Activated naive CD4-positive, alpha-beta T cell treated with anti-CD3 and anti-CD28 coated beads, Interleukin-2, amount 50 U/mL, for 24 hours (primary cell): ENCODE data around the gene MYO1A.
"Not testable (repeated sequence)": the region's sequence is repeated elsewhere in the genome, so short reads cannot be mapped to it uniquely, and the experiment has no call there.

Experiments used
- H3K27ac Mint-ChIP-seq: one replicate; pipeline ENCODE4 v1.8.0; 2021; ENCODE audit warnings: mild to moderate bottlenecking, mixed read lengths
- H3K27me3 Mint-ChIP-seq: one replicate; pipeline ENCODE4 v1.8.0; 2021; ENCODE audit warnings: mixed read lengths
- H3K36me3 Mint-ChIP-seq: one replicate; pipeline ENCODE4 v1.8.0; 2021; ENCODE audit warnings: mixed read lengths
- H3K4me1 Mint-ChIP-seq: one replicate; pipeline ENCODE4 v1.8.0; 2021; ENCODE audit warnings: mixed read lengths
- H3K4me3 Mint-ChIP-seq: one replicate; pipeline ENCODE4 v1.8.0; 2021; ENCODE audit warnings: mild to moderate bottlenecking, mixed read lengths
- H3K9me3 Mint-ChIP-seq: one replicate; pipeline ENCODE4 v1.8.0; 2021; ENCODE audit warnings: mixed read lengths

MYO1A gene

GRCh38 chr12:57018353-57018752 is 31.6 kb downstream of the MYO1A start:
- not testable (repeated sequence) for H3K4me3 Mint-ChIP-seq, H3K27ac Mint-ChIP-seq

GRCh38 chr12:57016348-57016747 is 33.6 kb downstream of the MYO1A start, which contains the start of gene TAC3:
Gene TAC3, minus strand, starts transcription at chr12:57016529. Its CDS starts 732 bp downstream, at chr12:57015797.
- H3K27me3 Mint-ChIP-seq, result no peaks in the 10 kb centered on the region
- H3K27ac Mint-ChIP-seq, result peak within 1 kb of the TSS; percentile 73
- no peaks in the 10 kb centered on the region for H3K36me3 Mint-ChIP-seq
- no peak within 1 kb of the TSS for H3K4me3 Mint-ChIP-seq
- peaks cover 60% of the 10 kb centered on the region for H3K4me1 Mint-ChIP-seq
- H3K9me3 Mint-ChIP-seq, result no peaks in the 10 kb centered on the region

More at GRCh38 chr12:57018353-57018752, 31.6 kb downstream of the MYO1A start:
- peaks cover 51% of the 10 kb centered on the region for H3K4me1 Mint-ChIP-seq
- not testable (repeated sequence) for H3K9me3 Mint-ChIP-seq, H3K36me3 Mint-ChIP-seq, H3K27me3 Mint-ChIP-seq

- Mint-ChIP-seq H3K27ac (peak overlapping the region; percentile 18), H3K4me3 (no peak overlapping the region)
These were observed 37.1 kb downstream of the MYO1A start for GRCh38 chr12:57012600-57013465.

DNA sequence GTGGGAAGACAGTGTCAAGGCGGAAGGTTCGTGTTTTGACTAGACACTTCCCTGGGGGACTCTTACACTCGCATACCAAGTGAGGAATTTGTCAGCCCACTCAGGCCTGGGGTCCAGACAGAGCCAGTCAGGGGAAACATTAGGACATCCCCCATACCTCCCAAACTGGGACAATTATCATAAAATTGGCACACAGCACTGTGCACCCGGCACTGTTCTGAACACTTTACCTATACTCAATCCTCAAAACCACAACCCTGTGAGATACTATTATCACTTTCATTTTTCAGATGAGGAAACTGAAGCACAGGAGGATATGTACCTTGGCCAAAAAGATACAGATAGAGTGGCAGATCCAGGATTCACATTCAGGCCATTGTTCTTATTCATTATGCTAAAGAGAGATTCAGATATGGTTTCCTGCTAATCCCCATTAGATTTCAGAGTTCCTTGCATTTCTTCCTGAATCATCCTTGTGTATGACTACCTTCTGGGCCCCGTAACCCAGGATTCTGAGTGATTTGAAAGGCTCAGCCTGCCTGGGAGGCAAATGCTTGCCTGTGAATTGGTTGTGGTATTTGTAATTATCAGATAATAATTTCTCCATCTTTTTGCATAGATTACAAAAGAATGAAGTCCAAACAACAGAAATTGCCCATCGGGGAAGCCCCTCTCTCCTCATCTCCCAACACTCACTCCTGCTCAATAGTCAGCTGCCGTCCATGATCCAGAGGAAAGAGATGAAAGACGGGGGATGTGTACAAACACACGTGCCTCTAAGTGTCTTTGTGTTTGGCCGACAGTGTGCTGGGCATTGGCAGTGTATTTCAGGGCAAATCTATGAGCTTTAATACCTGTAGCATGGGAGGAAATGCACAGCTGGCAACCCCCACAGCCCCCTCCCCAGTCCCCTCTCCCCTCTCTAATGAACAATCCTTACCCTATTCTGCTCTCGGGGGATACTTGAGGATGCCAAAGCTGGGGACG is 38.2 kb downstream of the MYO1A start:
- H3K4me1 Mint-ChIP-seq, result peaks cover 73% of the 10 kb centered on the region
- peak overlapping the region; percentile 53 for H3K4me3 Mint-ChIP-seq
- peak overlapping the region; percentile 84 for H3K27ac Mint-ChIP-seq
- no peaks in the 10 kb centered on the region for H3K36me3 Mint-ChIP-seq
- no peaks in the 10 kb centered on the region for H3K27me3 Mint-ChIP-seq
- no peaks in the 10 kb centered on the region for H3K9me3 Mint-ChIP-seq

More at GRCh38 chr12:57012600-57013465, 37.1 kb downstream of the MYO1A start:
- Mint-ChIP-seq H3K27me3 (no peaks in the 10 kb centered on the region), H3K9me3 (no peaks in the 10 kb centered on the region), H3K4me1 (peaks cover 62% of the 10 kb centered on the region), H3K36me3 (no peaks in the 10 kb centered on the region)

- Mint-ChIP-seq H3K36me3 (no peaks in the 10 kb centered on the region), H3K9me3 (no peaks in the 10 kb centered on the region), H3K4me1 (peaks cover 77% of the 10 kb centered on the region), H3K27me3 (no peaks in the 10 kb centered on the region), H3K4me3 (peak overlapping the region; percentile 53), H3K27ac (no peak overlapping the region)
These were observed 39.2 kb downstream of the MYO1A start for GRCh38 chr12:57010627-57011247.

- H3K36me3 Mint-ChIP-seq, result no peaks in the 10 kb centered on the region
- H3K27me3 Mint-ChIP-seq, result no peaks in the 10 kb centered on the region
- H3K27ac Mint-ChIP-seq, result peak overlapping the region; percentile 87
- peaks cover 81% of the 10 kb centered on the region for H3K4me1 Mint-ChIP-seq
- H3K4me3 Mint-ChIP-seq, result peak overlapping the region; percentile 5
- no peaks in the 10 kb centered on the region for H3K9me3 Mint-ChIP-seq
These were observed 39.8 kb downstream of the MYO1A start for GRCh38 chr12:57009949-57010626.

DNA sequence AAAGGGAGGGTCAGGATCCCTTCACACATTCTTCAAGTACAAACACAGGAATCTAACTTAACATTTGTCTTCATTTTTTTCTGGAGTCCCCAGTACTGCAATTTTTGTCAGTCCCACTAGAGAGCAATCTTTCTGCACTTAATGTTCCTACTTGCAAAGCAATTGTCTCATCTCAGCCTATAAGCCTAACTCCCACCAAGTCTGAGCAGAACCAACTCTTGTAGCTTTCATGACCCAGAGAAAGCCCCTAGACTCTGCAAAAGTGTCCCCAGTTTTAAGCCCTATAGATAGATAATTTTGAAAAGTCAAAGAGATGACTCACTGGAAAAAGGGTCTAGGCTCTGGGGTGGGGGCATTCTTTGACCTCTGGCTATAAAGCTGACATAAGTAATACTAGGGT is 41.8 kb downstream of the MYO1A start:
- Mint-ChIP-seq H3K27ac (peak overlapping the region; percentile 25), H3K36me3 (peaks cover 9% of the 10 kb centered on the region), H3K27me3 (no peaks in the 10 kb centered on the region), H3K4me1 (peaks cover 82% of the 10 kb centered on the region), H3K4me3 (peak overlapping the region; percentile 2), H3K9me3 (no peaks in the 10 kb centered on the region)

DNA sequence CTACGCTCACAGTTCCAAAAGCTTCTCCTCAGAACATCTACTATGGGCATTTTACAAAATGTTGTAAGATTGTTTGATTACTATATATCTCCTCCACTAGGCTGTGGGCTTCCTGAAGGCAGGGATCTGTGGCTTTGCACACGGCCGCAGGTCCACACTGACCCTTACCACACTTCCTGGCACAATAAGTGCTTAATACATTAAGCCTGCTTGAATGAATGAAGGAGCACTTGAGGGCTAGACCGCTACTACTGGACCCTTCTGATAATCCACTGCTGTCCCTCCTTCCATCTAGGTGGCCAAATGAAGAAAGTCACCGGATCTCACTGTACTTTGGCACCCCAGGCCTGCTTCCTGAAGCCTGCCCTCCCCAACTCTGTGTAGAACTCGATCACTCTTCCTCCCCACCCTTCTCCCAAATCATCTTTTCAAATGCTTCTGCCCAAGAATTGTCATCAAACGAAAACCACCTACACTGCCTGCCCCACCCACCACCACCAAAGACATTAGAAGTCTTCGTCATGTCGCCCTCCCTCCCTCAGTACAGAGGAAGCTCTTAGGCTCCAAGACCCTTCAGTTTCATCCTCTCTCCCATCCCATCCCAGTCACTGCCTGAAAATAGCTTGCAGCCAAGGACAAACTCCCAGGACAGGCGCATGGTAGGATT is 43.0 kb downstream of the MYO1A start:
- Mint-ChIP-seq H3K27me3 (no peaks in the 10 kb centered on the region), H3K4me1 (peaks cover 76% of the 10 kb centered on the region), H3K27ac (peak overlapping the region; percentile 99), H3K36me3 (peaks cover 12% of the 10 kb centered on the region), H3K9me3 (no peaks in the 10 kb centered on the region), H3K4me3 (peak overlapping the region; percentile 91)

DNA sequence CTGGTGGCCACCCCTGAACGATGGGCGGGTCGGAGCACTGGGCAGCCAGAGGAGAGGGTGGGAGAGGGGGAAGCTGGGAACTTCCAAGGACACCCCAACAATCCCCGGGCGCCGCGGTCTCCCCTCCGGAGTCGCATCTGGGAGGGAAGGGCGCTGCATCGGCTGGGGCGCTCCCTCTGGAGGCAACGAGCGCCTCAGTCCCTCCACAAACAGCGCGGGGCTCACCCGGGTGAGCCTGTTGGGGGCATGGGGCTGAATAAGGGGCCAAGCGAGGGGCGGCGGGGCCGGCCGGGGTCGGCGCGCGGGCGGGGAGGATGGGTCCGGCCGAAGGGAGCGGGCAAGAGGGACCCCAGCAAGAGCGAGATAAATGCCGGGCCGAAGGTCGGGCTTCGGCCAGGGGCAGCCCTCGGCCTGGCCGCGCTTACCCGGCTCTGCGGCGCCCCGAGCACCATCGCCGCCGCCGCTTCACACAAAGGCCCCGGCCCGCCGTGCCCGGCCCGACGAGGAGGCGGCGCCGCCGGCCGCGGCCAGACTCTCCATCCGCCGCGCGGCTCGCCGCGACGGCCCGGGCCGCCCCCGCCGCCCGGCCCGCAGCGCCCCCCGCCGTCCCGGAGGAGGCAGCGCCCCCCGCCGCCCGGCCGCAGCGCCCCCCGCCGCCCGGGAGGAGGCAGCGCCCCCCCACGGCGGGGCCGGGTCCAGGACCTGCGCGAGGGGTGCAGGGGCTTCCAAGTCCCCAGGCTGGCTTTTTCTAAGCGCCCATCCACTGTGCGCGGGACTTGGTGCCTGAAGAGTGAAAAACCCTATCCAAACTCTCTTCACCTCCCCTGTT is 43.7 kb downstream of the MYO1A start, which contains the start of gene ZBTB39:
ZBTB39 (minus strand) TSS at position 567 of the 829 bp plus-strand sequence. CDS start 1,629 bp downstream, outside the sequence.
- Mint-ChIP-seq H3K9me3 (no peaks in the 10 kb centered on the region), H3K4me1 (peaks cover 76% of the 10 kb centered on the region), H3K27me3 (no peaks in the 10 kb centered on the region), H3K36me3 (peaks cover 12% of the 10 kb centered on the region), H3K27ac (peak within 1 kb of the TSS; percentile 99), H3K4me3 (peak within 1 kb of the TSS; percentile 95)

DNA sequence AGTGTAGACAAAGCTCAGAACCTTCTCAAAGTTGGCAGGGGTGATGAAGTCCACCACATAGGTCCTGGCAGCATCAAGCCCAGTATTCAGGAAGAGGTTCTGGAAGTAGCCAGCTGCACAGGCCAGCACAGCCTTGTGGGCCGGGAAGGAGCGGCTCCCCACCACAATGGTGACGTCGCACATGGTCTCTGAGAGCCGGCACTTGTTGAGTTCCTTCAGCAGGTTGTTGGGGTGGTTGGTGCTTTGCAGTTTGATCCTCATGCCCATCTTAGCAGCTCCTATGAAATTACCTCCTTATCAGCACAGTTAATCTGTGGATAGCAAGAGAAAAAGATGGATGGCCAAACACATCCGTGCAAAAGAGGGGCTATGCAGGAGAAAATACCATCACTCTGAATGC is 45.3 kb downstream of the MYO1A start:
- peaks cover 12% of the 10 kb centered on the region for H3K36me3 Mint-ChIP-seq
- no peak overlapping the region for H3K27ac Mint-ChIP-seq
- H3K4me3 Mint-ChIP-seq, result peak overlapping the region; percentile 95
- H3K4me1 Mint-ChIP-seq, result peaks cover 77% of the 10 kb centered on the region
- no peaks in the 10 kb centered on the region for H3K27me3 Mint-ChIP-seq
- no peaks in the 10 kb centered on the region for H3K9me3 Mint-ChIP-seq

GRCh38 chr12:57003395-57003794 is 46.5 kb downstream of the MYO1A start:
- Mint-ChIP-seq H3K27ac (no peak overlapping the region), H3K4me3 (no peak overlapping the region), H3K27me3 (no peaks in the 10 kb centered on the region), H3K4me1 (peaks cover 83% of the 10 kb centered on the region), H3K36me3 (peaks cover 15% of the 10 kb centered on the region), H3K9me3 (no peaks in the 10 kb centered on the region)

- peak overlapping the region; percentile 57 for H3K27ac Mint-ChIP-seq
- H3K27me3 Mint-ChIP-seq, result no peaks in the 10 kb centered on the region
- peak overlapping the region; percentile 33 for H3K4me3 Mint-ChIP-seq
- H3K9me3 Mint-ChIP-seq, result no peaks in the 10 kb centered on the region
- H3K4me1 Mint-ChIP-seq, result peaks cover 72% of the 10 kb centered on the region
- H3K36me3 Mint-ChIP-seq, result peaks cover 18% of the 10 kb centered on the region
These were observed 48.5 kb downstream of the MYO1A start for GRCh38 chr12:57001448-57001906.

GRCh38 chr12:57000393-57000792 is 49.5 kb downstream of the MYO1A start:
- H3K27ac Mint-ChIP-seq, result no peak overlapping the region
- no peaks in the 10 kb centered on the region for H3K27me3 Mint-ChIP-seq
- peak overlapping the region; percentile 5 for H3K4me3 Mint-ChIP-seq
- no peaks in the 10 kb centered on the region for H3K9me3 Mint-ChIP-seq
- peaks cover 67% of the 10 kb centered on the region for H3K4me1 Mint-ChIP-seq
- H3K36me3 Mint-ChIP-seq, result peaks cover 18% of the 10 kb centered on the region
